IMR-90 (cell line): ENCODE measurements around the gene HMGXB3. TPM values are rescaled to one million over a fixed set of nuclear protein-coding genes. Genes with fewer than 3 reads are reported as not detected.
A peak's percentile ranks its signal among the peaks of the same experiment; 100 is the strongest.

ENCODE experiments used
- ATAC-seq: fragments of 200-7000 bp; cut with Tn5 transposase; 2 replicates; pipeline ENCODE4 v1.9.1; 2020; ENCODE audit warnings: low read depth, mild to moderate bottlenecking, moderate library complexity
- BruUV-seq: library from RNA; stranded (reverse); fragments of 400-500 nt; replicated peaks from 2 replicates; lab custom pipeline; 2021; lab: Mats Ljungman, UMichigan
- CTCF ChIA-PET: fragments of 300-600 bp; formaldehyde crosslinking; extraction: SDS; loops from one replicate; lab custom pipeline; 2021; ENCODE audit warnings: antibody characterized with exemption; lab: Yijun Ruan, JAX
- POLR2A ChIA-PET: fragments of 300-600 bp; sonication (Branson Sonifier 250); formaldehyde crosslinking; loops from one replicate; lab custom pipeline; 2022; ENCODE audit warnings: antibody characterized with exemption; ENCODE audit not compliant: unreplicated experiment; lab: Charles Lee
- DNase-seq: peaks from one replicate; pipeline ENCODE4 v3.0.0; 2013
- H2AFZ ChIP-seq: replicated peaks from 2 replicates; pipeline ENCODE3; 2013; ENCODE audit warnings: low read length, mild to moderate bottlenecking; ENCODE audit not compliant: poor library complexity
- H2AK5ac ChIP-seq: 2 replicates; pipeline ENCODE4 v1.6.1; 2013; ENCODE audit warnings: low read depth, low read length, inconsistent platforms
- H2AK9ac ChIP-seq: replicated peaks from 2 replicates; pipeline ENCODE3; 2013; ENCODE audit warnings: mild to moderate bottlenecking, low read depth, low read length, moderate library complexity; ENCODE audit not compliant: poor library complexity
- H2BK120ac ChIP-seq: 2 replicates; pipeline ENCODE4 v1.6.1; 2013; ENCODE audit warnings: low read depth, low read length, inconsistent platforms
- H2BK15ac ChIP-seq: 3 replicates; pipeline ENCODE4 v1.6.1; 2013; ENCODE audit warnings: low read depth, low read length, inconsistent platforms
- H2BK20ac ChIP-seq: 2 replicates; pipeline ENCODE4 v1.6.1; 2013; ENCODE audit warnings: low read depth, mild to moderate bottlenecking, inconsistent platforms, low read length, moderate library complexity
- H2BK5ac ChIP-seq: 2 replicates; pipeline ENCODE4 v1.6.1; 2013; ENCODE audit warnings: mild to moderate bottlenecking, low read depth, low read length, inconsistent platforms; ENCODE audit not compliant: poor library complexity, severe bottlenecking
- H3K14ac ChIP-seq: replicated peaks from 2 replicates; pipeline ENCODE4 v1.6.1; 2013; ENCODE audit warnings: low read depth, low read length, inconsistent platforms
- H3K18ac ChIP-seq: 2 replicates; pipeline ENCODE4 v1.6.1; 2013; ENCODE audit warnings: low read depth, low read length, control low read depth
- H3K23ac ChIP-seq: 2 replicates; pipeline ENCODE4 v1.6.1; 2013; ENCODE audit warnings: low read depth, low read length, inconsistent platforms
- H3K27ac ChIP-seq: 2 replicates; pipeline ENCODE4 v1.5.1; 2013; ENCODE audit warnings: mild to moderate bottlenecking, control low read depth, low read length; ENCODE audit not compliant: insufficient read depth
- H3K27me3 ChIP-seq: 2 replicates; pipeline ENCODE4 v1.6.1; 2013; ENCODE audit warnings: low read length; ENCODE audit not compliant: control insufficient read depth, insufficient read depth
- H3K36me3 ChIP-seq: 2 replicates; pipeline ENCODE4 v1.6.1; 2013; ENCODE audit warnings: low read length, mixed read lengths; ENCODE audit not compliant: control insufficient read depth, insufficient read depth
- H3K4ac ChIP-seq: 2 replicates; pipeline ENCODE4 v1.6.1; 2013; ENCODE audit warnings: low read depth, low read length, inconsistent platforms
- H3K4me1 ChIP-seq: 2 replicates; pipeline ENCODE4 v1.6.1; 2013; ENCODE audit warnings: low read length, mixed read lengths; ENCODE audit not compliant: control insufficient read depth, insufficient read depth
- H3K4me2 ChIP-seq: 2 replicates; pipeline ENCODE4 v1.6.1; 2013; ENCODE audit warnings: low read depth, mild to moderate bottlenecking, control low read depth, low read length, moderate library complexity
- H3K4me3 ChIP-seq: 2 replicates; pipeline ENCODE4 v1.5.1; 2013; ENCODE audit warnings: low read depth, mild to moderate bottlenecking, control low read depth, low read length, moderate library complexity; ENCODE audit not compliant: insufficient read depth
- H3K56ac ChIP-seq: 2 replicates; pipeline ENCODE4 v1.6.1; 2013; ENCODE audit warnings: low read length, inconsistent platforms; ENCODE audit not compliant: insufficient read depth; ENCODE audit errors: extremely low read depth
- H3K79me1 ChIP-seq, 2 experiments: 2 replicates each; pipeline ENCODE4 v1.6.1; 2013; ENCODE audit warnings: low read length in 2 of 2, inconsistent platforms in 1 of 2, low read depth in 1 of 2
- H3K9ac ChIP-seq: 2 replicates; pipeline ENCODE4 v1.6.1; 2013; ENCODE audit warnings: low read depth, low read length, control low read depth
- H3K9me1 ChIP-seq: 2 replicates; pipeline ENCODE4 v1.6.1; 2013; ENCODE audit warnings: low read length, inconsistent platforms; ENCODE audit not compliant: insufficient read depth
- H3K9me3 ChIP-seq: 2 replicates; pipeline ENCODE4 v1.6.1; 2013; ENCODE audit warnings: low read length; ENCODE audit not compliant: control insufficient read depth, insufficient read depth
- H4K20me1 ChIP-seq: 2 replicates; pipeline ENCODE4 v1.6.1; 2013; ENCODE audit warnings: low read length, inconsistent platforms; ENCODE audit not compliant: insufficient read depth
- H4K5ac ChIP-seq: 2 replicates; pipeline ENCODE4 v1.6.1; 2013; ENCODE audit warnings: mild to moderate bottlenecking, low read depth, low read length, control low read depth
- H4K8ac ChIP-seq, 2 experiments: 2 replicates each; pipeline ENCODE4 v1.6.1; 2013; ENCODE audit warnings: low read depth in 2 of 2, low read length in 2 of 2, control low read depth in 1 of 2, inconsistent platforms in 1 of 2
- H4K91ac ChIP-seq: 2 replicates; pipeline ENCODE4 v1.6.1; 2013; ENCODE audit warnings: low read depth, low read length, inconsistent platforms; ENCODE audit not compliant: insufficient read depth
- BHLHE40 ChIP-seq: fragments of 150-350 bp; IDR thresholded peaks from 2 replicates; pipeline ENCODE4 v1.6.1; 2016; ENCODE audit warnings: mild to moderate bottlenecking, low read depth, low read length
- FOS ChIP-seq: fragments of 150-350 bp; IDR thresholded peaks from 2 replicates; pipeline ENCODE4 v1.6.1; 2016; ENCODE audit warnings: low read depth, low read length
- WGBS, 2 experiments: methylation state at CpG; one replicate each; pipeline versions ENCODE4 v1.1.5 to v1.1.7; 2013; ENCODE audit warnings: missing lambda C conversion rate in 2 of 2; ENCODE audit not compliant: insufficient read length in 1 of 2; ENCODE audit errors: extremely low coverage in 2 of 2; 5-methylcytosine and 5-hydroxymethylcytosine counted together
- dilution Hi-C: fragments of 300-500 bp; cut with HindIII; formaldehyde crosslinking; loops from one replicate; pipeline ENCODE4 v1.14.3; 2018; ENCODE audit warnings: low sequenced_read_pairs; ENCODE audit not compliant: unreplicated experiment
- in situ Hi-C: fragments of 300-500 bp; cut with MboI; formaldehyde crosslinking; loops from 3 replicates; pipeline ENCODE4 v1.14.3; 2019; ENCODE audit warnings: low sequenced_read_pairs, inconsistent platforms, mixed read lengths
- intact Hi-C: fragments of 100-400 bp; cut with micrococcal nuclease; formaldehyde crosslinking; loops from 2 replicates; pipeline ENCODE4 v1.10.0; 2022
- polyA plus RNA-seq, 3 experiments: library from polyadenylated mRNA; depleted of rRNA; stranded (reverse); fragments of >200 nt; gene quantifications; 2 replicates each; pipeline ENCODE4 v1.2.3, GENCODE V29; 2012; ENCODE audit warnings: low replicate concordance in 1 of 3
- total RNA-seq: library from RNA; depleted of rRNA; stranded (reverse); fragments of >200 nt; gene quantifications from 2 replicates; pipeline ENCODE4 v1.2.3, GENCODE V29; 2012

Gene HMGXB3
- total and polyA plus RNA-seq, 2 of the 4 experiments (the other 2 are of a cell fraction) = 27.6 to 30.6 TPM

DNA sequence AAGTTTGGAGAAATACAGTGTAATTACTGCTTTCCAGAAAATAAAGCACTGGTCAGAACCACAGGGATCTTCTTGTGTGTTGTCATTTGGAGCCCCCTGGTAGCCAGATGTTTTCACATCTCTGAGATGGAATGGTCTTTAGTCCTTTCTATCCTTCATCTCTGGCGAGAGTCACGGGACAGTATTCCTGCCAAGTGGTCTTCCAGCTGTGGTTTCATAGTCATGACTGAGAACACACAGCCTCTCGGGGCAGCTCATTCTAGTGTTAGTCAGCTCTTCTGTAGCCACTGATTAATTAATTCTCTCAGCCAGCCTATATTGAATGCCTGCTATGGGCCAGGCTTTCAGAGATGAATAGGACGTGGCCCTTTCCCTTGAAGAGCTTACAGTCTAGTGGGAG lies 34.1 kb downstream of the HMGXB3 start:
- dilution Hi-C loops = no loop called here
- Histone ChIP-seq H3K23ac (peak overlapping the region; percentile 11; the same call in 1 of the 2 replicates), H3K27ac (no peak overlapping the region), H3K4ac (peak overlapping the region; percentile 17; the same call in 1 of the 2 replicates), H3K4me1 (0 out of 2 replicates have a peak, but pooled peaks cover 4% of the 10 kb centered on the region), H3K14ac (no peak overlapping the region), H4K5ac (no peak overlapping the region), H3K4me3 (no peak overlapping the region), H3K36me3 (peaks cover 42% of the 10 kb centered on the region), H2AK9ac (no peak overlapping the region), H4K8ac (no peak overlapping the region), H3K27me3 (no peaks in the 10 kb centered on the region), H3K4me2 (no peak overlapping the region), H4K20me1 (no peaks in the 10 kb centered on the region), H3K9me3 (no peaks in the 10 kb centered on the region), H3K9ac (no peak overlapping the region), H3K79me1 (peaks cover 3 to 59% of the 10 kb centered on the region in 2 experiments; a peak in 3 of 4 replicates), H3K9me1 (peaks cover 9% of the 10 kb centered on the region; the same call in 1 of the 2 replicates), H4K91ac (no peak overlapping the region), H3K18ac (no peak overlapping the region), H3K56ac (no peak overlapping the region), H2BK120ac (no peak overlapping the region), H2BK15ac (no peak overlapping the region), H2AK5ac (no peak overlapping the region), H2BK20ac (no peak overlapping the region), H2AFZ (no peak overlapping the region), H2BK5ac (no peak overlapping the region)
- DNase-seq (peak; percentile 90), ATAC-seq (peak; percentile 31; the same call in 1 of the 2 replicates)
- 41% methylated on average over 3 of the region's 4 CpGs; no CpG with 5 or more reads in 1 of the 2 experiments for WGBS, 2 experiments
- BruUV-seq = no TSS peak
- ChIA-PET POLR2A (no interaction called here), CTCF (no interaction called here)
- no peak for TF ChIP-seq FOS
- peak; percentile 79 for TF ChIP-seq BHLHE40
- in situ Hi-C loops = no loop called here
- intact Hi-C loops = loop anchor here (10.0 kb wide), 1 partner anchor 180 kb away; no protein-coding TSS in a partner anchor
